SJSA1 (cell line): ENCODE data around the gene ITPR1. TPM values are rescaled to one million over a fixed set of nuclear protein-coding genes. Genes with fewer than 3 reads are reported as not detected.
"Not testable (repeated sequence)": the region's sequence is repeated elsewhere in the genome, so short reads cannot be mapped to it uniquely, and the experiment has no call there.

Experiments used
- DNase-seq, 2 experiments: peaks; one replicate each; pipeline ENCODE4 v3.0.0-alpha.2; 2015 to 2020; ENCODE audit warnings: low spot score in 2 of 2, low read depth in 1 of 2
- H3K27ac ChIP-seq: fragments of 250-450 bp; sonication (Bioruptor Pico); 2 replicates; pipeline ENCODE4 v1.5.1; 2020; ENCODE audit warnings: mild to moderate bottlenecking, moderate library complexity
- H3K27me3 ChIP-seq: fragments of 250-450 bp; sonication (Bioruptor Pico); replicated peaks from 2 replicates; pipeline ENCODE4 v1.5.1; 2020; ENCODE audit warnings: mild to moderate bottlenecking, moderate library complexity
- H3K36me3 ChIP-seq: fragments of 250-450 bp; sonication (Bioruptor Pico); 2 replicates; pipeline ENCODE4 v1.5.1; 2020; ENCODE audit warnings: mild to moderate bottlenecking
- H3K4me1 ChIP-seq: fragments of 250-450 bp; sonication (Bioruptor Pico); replicated peaks from 2 replicates; pipeline ENCODE4 v1.6.1; 2021; ENCODE audit warnings: mild to moderate bottlenecking
- H3K4me3 ChIP-seq: fragments of 250-450 bp; sonication (Bioruptor Pico); 2 replicates; pipeline ENCODE4 v1.5.1; 2020; ENCODE audit warnings: mild to moderate bottlenecking
- H3K9me3 ChIP-seq: fragments of 250-450 bp; sonication (Bioruptor Pico); replicated peaks from 2 replicates; pipeline ENCODE4 v1.5.1; 2020; ENCODE audit warnings: mild to moderate bottlenecking
- total RNA-seq: library from RNA; depleted of rRNA; stranded (reverse); fragments of >200 nt; shearing (Covaris generic); gene quantifications from 2 replicates; pipeline ENCODE4 v1.2.3, GENCODE V29; 2014

ITPR1 gene
- total RNA-seq, 1 experiment from 2014 or later: 9.7 TPM

DNA sequence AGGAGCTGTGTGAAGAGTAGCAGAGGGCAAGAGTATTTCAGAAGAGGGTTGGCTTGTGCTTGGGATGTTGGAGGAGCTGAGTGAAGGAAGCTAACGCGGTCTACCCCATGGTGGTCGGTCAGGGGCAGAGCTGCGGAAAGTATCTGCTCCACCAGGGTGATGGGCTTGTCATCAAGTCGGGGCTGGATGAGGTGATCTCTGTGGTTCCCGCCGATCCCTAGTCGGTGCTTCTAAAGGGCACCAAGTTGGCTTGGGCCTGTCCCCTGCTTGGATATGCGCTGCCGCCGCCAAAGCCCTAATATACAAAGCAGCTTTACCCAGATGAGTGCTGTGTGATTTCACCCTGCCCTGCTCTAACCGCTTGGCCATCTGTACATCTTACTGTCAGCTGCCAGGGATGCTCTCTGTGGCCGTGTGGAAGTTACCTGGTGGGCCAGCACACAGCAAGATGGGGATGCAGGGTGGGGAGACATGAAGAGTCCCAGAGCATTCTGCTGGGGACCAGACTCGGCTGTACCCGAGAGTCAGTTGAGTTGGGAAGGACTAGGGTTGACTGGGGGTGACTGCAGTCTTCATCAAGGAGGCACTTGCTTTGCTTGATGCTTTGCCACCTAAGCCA is 260.0 kb downstream of the ITPR1 start:
- H3K36me3 ChIP-seq: no peaks in the 10 kb centered on the region
- DNase-seq: no peak
- no peak overlapping the region for H3K4me3 ChIP-seq
- no peaks in the 10 kb centered on the region for H3K27me3 ChIP-seq
- H3K27ac ChIP-seq: no peak overlapping the region
- H3K9me3 ChIP-seq: no peaks in the 10 kb centered on the region
- H3K4me1 ChIP-seq: peaks cover 22% of the 10 kb centered on the region

DNA sequence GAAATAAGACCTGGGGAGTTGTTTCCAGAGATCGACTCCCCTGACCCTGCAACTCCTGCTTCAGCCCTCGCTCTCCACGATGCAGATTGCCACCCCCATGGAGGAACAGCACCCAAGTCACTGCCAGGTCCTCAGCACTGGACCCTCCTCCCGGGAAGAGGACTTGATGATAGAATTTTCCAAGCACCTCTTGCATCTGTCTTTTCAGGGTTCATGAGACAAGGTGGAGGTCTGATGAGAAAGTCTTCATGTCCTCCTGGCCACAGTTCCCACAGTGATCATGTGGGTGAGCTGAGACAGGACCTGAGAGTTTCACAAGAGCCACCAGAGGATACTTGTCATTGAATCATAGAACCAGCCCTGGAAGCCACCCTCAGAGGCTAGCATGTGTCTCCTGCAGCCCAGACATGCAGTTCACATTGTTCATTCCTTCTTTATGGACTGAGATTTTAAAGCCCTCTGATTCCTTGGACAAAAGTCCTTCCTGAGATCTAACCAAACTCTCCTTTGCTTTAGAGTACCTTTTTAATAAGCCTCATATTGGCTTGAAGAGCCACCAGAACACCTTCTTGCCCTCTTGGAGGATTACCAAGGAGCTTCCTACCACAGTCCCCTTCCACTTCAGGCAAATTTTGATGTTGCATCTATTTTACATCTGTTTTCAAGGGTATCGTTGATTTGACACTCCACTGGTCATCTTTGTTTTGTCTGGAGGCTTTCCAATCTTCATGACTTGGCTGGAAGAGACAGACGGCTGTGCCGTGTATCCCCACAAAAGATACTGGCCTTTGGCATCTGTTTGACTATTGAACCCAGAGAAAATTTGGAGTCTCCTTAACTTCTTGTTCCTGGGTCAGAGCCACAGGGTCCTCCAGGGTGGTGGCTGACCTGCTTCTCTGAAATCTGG is 261.3 kb downstream of the ITPR1 start:
- H3K27ac ChIP-seq: no peak overlapping the region
- no peaks in the 10 kb centered on the region for H3K36me3 ChIP-seq
- no peaks in the 10 kb centered on the region for H3K9me3 ChIP-seq
- no peaks in the 10 kb centered on the region for H3K27me3 ChIP-seq
- peaks cover 22% of the 10 kb centered on the region for H3K4me1 ChIP-seq
- no peak for DNase-seq
- no peak overlapping the region for H3K4me3 ChIP-seq

DNA sequence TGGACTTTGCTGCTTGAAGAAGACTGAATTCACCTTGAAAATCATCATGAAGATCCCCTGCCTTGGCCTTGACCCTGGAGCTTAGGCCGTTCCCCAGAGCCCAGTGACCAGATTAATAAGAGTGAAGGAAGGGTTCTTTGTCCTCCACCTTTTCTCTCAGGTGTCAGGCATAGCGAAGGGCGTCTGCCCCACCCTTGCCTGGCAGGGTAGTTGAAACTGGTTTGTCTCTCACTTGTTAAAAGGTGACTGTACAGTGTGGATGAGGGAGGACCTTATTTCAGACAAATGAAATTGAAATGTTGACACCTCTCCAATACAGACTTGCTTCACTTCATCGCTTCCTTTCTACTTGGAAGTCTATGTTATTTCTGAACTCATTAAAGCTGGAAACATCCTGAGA is 262.4 kb downstream of the ITPR1 start:
- no peak for DNase-seq
- Histone ChIP-seq H3K27me3 (no peaks in the 10 kb centered on the region), H3K27ac (no peak overlapping the region), H3K4me1 (peaks cover 15% of the 10 kb centered on the region), H3K4me3 (no peak overlapping the region), H3K36me3 (no peaks in the 10 kb centered on the region), H3K9me3 (no peaks in the 10 kb centered on the region)

DNA sequence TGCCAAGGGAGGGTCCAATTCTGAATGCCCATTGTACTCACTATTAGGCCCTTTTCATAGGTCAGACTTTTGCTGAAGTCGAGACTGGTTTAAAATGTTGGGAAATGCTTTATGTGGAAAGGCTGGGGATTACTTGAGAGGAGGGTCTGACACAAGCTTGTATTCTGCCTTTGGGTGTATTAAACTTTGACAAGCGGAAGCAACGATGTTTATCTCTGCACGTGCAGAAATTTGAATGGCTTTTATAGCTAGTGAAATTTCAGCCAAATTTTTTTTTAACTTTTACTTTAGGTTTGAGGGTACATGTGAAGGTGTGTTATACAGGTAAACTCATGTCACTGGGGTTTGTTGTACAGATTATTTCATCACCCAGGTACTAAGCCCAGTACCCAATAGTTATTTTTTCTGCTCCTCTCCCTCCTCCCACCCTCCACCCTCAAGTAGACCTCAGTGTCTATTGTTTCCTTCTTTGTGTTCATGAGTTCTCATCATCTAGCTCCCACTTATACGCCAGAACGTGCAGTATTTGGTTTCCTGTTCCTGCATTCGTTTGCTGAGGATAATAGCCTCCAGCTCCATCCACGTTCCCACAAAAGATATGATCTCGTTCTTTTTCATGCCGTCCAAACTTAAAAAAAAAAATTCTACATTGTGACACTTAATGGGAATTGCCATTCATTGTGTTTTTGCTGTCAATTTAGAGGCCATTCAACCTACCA is 263.1 kb downstream of the ITPR1 start:
- no peak for DNase-seq
- Histone ChIP-seq H3K4me1 (peaks cover 8% of the 10 kb centered on the region), H3K9me3 (no peaks in the 10 kb centered on the region), H3K36me3 (no peaks in the 10 kb centered on the region), H3K4me3 (no peak overlapping the region), H3K27me3 (no peaks in the 10 kb centered on the region), H3K27ac (no peak overlapping the region)

DNA sequence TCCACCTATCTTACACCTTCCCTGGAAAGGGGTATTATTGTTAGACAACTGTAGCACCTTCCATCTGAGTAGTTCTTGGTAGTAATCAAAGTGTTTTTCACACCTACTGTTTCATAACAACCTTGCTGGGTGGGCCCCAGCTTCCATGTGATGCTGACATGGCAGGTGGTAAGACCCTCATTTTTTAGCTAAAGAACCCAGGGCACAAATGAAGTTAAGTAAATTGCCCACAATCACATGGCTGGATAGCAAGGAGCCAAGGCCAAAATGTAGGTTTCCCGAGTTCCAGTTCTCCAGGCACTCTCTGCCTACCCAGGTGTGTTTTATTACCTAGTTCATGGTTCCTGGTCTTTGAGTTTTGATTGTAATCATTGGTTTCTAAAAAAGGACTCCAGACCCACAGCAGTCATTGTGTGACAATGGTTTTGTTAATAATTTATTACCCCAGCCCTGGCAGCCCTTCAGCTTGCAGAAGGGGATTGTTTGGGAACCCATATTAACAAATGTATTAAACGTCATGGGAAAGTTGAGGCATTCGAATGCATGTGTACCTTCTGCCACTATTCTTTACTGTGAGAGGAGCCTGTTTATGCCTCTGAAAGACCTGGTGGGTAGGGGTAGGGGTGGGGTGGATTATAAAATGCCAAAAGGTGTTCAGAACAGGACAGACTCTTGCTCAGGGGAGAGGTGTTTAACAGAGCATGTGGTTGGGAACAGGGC is 263.9 kb downstream of the ITPR1 start:
- Histone ChIP-seq H3K27ac (no peak overlapping the region), H3K27me3 (no peaks in the 10 kb centered on the region), H3K36me3 (no peaks in the 10 kb centered on the region), H3K4me3 (no peak overlapping the region), H3K4me1 (peaks cover under 1% of the 10 kb centered on the region; the same call in 1 of the 2 replicates), H3K9me3 (no peaks in the 10 kb centered on the region)
- no peak for DNase-seq

DNA sequence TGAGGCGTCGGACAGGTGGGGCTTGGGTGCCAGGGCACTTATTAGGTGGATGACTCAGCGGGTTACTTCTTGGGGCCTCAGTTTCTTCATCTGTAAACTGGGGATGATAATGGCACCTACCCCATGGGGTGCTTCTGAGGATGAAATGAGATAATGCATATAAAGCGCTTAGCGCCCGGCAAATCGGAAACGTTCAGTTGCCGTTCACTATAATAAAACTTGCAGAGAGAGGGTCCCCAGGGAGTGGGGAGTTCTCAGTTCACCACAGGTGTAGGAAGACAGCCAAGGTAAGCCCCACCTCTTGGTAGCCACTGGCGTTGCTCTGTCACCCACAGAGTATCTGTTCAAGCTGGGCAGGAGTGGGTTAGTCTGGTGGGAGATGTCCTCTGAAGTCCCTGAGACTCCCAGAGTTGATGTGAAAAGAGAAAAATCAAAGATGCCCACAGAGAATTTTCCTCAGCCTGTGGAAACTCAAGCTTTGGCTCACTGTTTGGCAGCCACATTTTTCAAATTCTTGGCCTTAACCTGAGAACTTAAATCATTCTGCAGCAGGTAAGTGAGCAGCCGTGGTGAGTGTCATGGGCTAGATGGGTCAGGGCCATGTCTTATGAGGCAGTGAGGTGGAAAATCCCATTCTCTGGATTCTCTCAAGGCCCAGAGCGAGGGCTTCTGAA is 264.6 kb downstream of the ITPR1 start:
- no peaks in the 10 kb centered on the region for H3K36me3 ChIP-seq
- DNase-seq: no peak
- H3K4me1 ChIP-seq: no peaks in the 10 kb centered on the region
- no peak overlapping the region for H3K4me3 ChIP-seq
- H3K27ac ChIP-seq: no peak overlapping the region
- no peaks in the 10 kb centered on the region for H3K27me3 ChIP-seq
- H3K9me3 ChIP-seq: no peaks in the 10 kb centered on the region

DNA sequence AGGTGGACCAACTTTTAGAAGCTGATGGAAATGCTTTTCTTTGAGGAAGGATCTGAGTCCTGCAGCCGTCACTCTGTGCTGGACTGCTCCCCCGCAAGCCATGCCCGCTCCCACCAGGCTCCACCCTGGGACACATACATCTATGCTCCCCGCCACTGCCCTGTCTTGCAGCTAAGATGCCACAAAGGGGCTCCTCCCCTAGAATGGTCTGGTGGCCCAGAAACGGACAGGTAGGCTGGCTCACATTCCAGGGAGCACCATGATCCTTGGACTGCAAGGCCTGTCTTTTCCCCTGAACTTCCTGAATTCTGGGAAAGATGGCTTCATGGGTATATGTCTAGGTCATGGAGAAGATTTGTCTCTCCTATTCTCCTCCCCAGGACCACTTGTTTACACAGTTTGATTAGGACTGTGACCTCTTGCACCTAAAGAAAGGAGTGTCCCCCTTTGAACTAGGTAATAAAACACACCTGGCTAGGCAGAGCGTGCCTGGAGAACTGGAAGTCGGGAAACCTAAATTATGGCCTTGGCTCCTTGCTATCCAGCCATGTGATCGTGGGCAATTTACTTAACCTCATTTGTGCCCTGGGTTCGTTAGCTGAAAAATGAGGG is 265.2 kb downstream of the ITPR1 start:
- Histone ChIP-seq H3K27me3 (no peaks in the 10 kb centered on the region), H3K4me3 (no peak overlapping the region), H3K4me1 (no peaks in the 10 kb centered on the region), H3K9me3 (no peaks in the 10 kb centered on the region), H3K36me3 (no peaks in the 10 kb centered on the region), H3K27ac (no peak overlapping the region)
- DNase-seq: no peak

DNA sequence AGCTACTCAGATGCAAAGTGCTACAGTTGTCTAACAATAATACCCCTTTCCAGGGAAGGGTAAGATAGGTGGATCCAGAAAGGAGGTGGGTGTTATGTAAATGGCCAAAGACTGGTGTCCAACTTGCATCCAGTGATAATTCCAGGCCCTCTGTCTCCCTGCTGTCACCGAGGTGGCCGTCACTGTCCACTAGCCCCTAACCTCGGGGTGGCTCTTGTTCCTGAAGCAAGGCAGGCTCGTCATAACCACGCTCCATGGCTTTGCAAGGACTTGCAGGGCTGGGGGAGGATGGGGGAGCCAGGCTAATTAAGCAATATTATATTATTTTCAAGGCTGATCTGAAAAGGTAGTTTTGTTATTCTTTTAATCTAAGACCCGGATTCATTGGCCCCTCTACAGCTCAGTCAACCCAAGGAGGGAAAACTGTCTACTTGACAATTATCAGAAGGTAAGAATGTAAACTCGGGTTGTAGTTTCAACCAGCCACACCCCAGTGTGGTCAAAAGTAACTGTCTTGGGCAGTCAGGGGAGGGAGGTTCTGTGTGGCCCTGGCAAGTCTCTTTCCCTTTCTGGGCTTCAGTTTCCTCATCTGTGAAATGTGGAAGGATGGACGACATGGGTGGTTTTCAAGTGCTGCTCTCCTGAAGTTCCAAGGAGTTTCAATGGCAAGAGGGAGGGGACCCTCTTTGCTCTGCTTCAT is 266.0 kb downstream of the ITPR1 start:
- no peak for DNase-seq
- Histone ChIP-seq H3K27me3 (no peaks in the 10 kb centered on the region), H3K4me3 (no peak overlapping the region), H3K4me1 (no peaks in the 10 kb centered on the region), H3K9me3 (no peaks in the 10 kb centered on the region), H3K36me3 (no peaks in the 10 kb centered on the region), H3K27ac (no peak overlapping the region)

DNA sequence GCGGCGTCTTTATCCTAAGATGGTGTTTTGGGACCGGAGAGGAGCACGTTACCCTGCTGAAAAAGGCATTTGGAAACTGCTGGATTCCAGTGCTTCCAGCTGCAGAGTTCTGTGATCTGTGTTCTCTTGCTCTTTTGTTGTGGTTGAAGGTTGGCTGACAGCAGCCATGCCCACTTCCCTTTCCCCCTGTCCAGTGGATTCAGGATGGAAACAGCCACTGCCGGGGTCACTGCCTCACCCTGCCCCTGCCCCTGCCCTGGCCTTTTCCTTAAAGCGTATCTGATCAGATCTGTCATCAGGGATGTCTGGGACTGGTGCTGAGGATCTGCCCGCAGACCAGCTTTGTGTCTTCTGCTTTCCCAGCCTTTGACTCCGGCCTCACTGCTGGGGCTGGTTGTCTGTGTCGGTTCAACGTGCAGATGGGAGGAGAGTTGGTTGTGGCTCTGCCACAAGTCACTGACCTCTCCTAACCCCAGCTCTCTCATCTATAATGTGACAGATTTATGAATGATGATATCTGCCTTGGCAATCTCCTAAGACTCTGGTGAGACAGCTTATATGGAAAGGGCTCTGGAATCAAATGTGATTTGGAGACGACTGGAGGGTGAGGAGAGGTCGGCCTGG is 266.7 kb downstream of the ITPR1 start:
- H3K27me3 ChIP-seq: no peaks in the 10 kb centered on the region
- H3K27ac ChIP-seq: no peak overlapping the region
- H3K4me3 ChIP-seq: no peak overlapping the region
- H3K9me3 ChIP-seq: no peaks in the 10 kb centered on the region
- no peak for DNase-seq
- H3K4me1 ChIP-seq: no peaks in the 10 kb centered on the region
- H3K36me3 ChIP-seq: no peaks in the 10 kb centered on the region

DNA sequence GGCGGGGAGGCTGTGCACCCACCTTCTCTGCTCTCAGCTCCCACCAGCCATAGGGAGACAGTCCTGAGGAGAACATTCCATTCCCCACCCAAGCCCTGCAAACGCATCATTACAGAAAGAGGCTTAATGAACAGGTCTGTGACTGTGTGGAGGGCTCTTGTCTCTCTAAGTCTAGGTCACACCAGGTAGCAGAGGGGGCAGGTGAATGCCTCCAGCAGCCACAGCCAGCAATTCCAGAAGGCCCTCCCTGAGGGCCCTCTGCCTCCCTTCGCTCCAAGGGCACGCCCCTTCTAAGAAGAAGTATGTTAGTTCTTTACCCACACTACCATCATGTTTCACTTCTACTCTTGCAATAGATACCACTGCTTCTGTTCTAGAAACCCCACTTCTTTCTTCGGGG is 268.6 kb downstream of the ITPR1 start:
- DNase-seq: no peak
- H3K4me3 ChIP-seq: no peak overlapping the region
- H3K36me3 ChIP-seq: no peaks in the 10 kb centered on the region

DNA sequence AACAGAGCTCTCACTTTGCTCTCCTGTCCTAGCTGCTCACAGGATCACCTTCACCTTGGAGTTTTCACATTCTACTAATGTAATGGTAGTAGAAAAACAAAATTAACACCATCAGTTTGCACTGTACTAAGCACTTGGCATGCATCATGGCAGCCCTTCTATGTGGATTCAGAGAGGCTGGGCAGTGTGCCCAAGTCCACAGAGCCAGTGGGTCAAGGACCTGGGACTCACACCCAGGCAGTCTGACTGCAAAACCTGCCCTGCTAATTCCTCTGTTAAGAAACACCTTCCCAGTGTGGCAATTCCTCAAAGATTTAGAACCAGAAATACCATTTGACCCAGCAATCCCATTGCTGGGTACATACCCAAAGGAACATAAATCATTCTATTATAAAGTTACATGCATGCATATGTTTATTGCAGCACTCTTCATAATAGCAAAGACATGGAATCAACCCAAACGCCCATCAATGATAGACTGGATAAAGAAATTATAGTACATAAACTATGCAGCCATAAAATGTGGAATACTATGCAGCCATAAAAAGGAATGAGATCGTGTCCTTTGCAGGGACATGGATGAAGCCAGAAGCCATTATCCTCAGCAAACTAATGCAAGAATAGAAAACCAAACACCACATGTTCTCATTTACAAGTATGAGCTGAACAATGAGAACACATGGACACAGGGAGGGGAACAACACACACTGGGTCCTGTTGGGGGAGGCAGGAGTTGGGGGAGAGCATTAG is 269.5 kb downstream of the ITPR1 start:
- H3K4me1 ChIP-seq, H3K36me3 ChIP-seq, H3K9me3 ChIP-seq, DNase-seq, H3K27ac ChIP-seq, H3K27me3 ChIP-seq, H3K4me3 ChIP-seq: not testable (repeated sequence)

More for the DNA sequence above, 268.6 kb downstream of the ITPR1 start:
- H3K9me3 ChIP-seq: no peaks in the 10 kb centered on the region
- H3K4me1 ChIP-seq: no peaks in the 10 kb centered on the region
- no peaks in the 10 kb centered on the region for H3K27me3 ChIP-seq
- H3K27ac ChIP-seq: no peak overlapping the region
